PC-3 (cell line): ENCODE results near the gene AGXT. TPM values are rescaled to one million over a fixed set of nuclear protein-coding genes. Genes with fewer than 3 reads are reported as not detected.

Experiments used
- ATAC-seq: fragments of 200-7000 bp; cut with Tn5 transposase; 2 replicates; pipeline ENCODE4 v1.9.1; 2020; ENCODE audit warnings: mild to moderate bottlenecking, moderate library complexity
- BruUV-seq: library from RNA; stranded (reverse); fragments of 400-500 nt; replicated peaks from 2 replicates; lab custom pipeline; 2021; lab: Mats Ljungman, UMichigan
- CTCF ChIA-PET: fragments of 300-600 bp; sonication (Branson Sonifier 250); formaldehyde crosslinking; loops from one replicate; lab custom pipeline; 2022; ENCODE audit warnings: antibody characterized with exemption; lab: Charles Lee
- POLR2A ChIA-PET: fragments of 300-600 bp; sonication (Branson Sonifier 250); formaldehyde crosslinking; loops from one replicate; lab custom pipeline; 2022; ENCODE audit warnings: antibody characterized with exemption; ENCODE audit not compliant: unreplicated experiment; lab: Charles Lee
- DNase-seq: peaks from one replicate; pipeline ENCODE4 v3.0.0-alpha.2; 2015
- H2AFZ ChIP-seq: fragments of 300-600 bp; sonication (generic); 2 replicates; pipeline ENCODE4 v1.6.0; 2016; ENCODE audit warnings: antibody characterized with exemption, low read length
- H3F3A ChIP-seq: fragments of 300-600 bp; sonication (generic); one replicate; pipeline ENCODE4 v1.6.0; 2017; ENCODE audit warnings: antibody characterized with exemption, low read length, control low read depth, mild to moderate bottlenecking; ENCODE audit not compliant: unreplicated experiment
- H3K27ac ChIP-seq: fragments of 300-600 bp; sonication (generic); 2 replicates; pipeline ENCODE4 v1.5.1; 2016; ENCODE audit warnings: mild to moderate bottlenecking, low read length
- H3K27me3 ChIP-seq: fragments of 300-600 bp; sonication (generic); 2 replicates; pipeline ENCODE4 v1.6.1; 2016; ENCODE audit warnings: low read length, mixed read lengths
- H3K36me3 ChIP-seq: fragments of 300-600 bp; sonication (generic); 2 replicates; pipeline ENCODE4 v1.6.1; 2016; ENCODE audit warnings: low read depth, mixed run types, low read length, mixed read lengths
- H3K4me1 ChIP-seq: fragments of 300-600 bp; sonication (generic); 2 replicates; pipeline ENCODE4 v1.5.1; 2016; ENCODE audit warnings: low read length; ENCODE audit not compliant: insufficient read depth
- H3K4me2 ChIP-seq: fragments of 300-600 bp; sonication (generic); 2 replicates; pipeline ENCODE4 v1.6.0; 2016; ENCODE audit warnings: low read length
- H3K4me3 ChIP-seq: fragments of 300-600 bp; sonication (generic); 2 replicates; pipeline ENCODE4 v1.5.1; 2016; ENCODE audit warnings: mild to moderate bottlenecking, low read length, mixed read lengths
- H3K79me2 ChIP-seq: fragments of 300-600 bp; sonication (generic); 2 replicates; pipeline ENCODE4 v1.6.1; 2017; ENCODE audit warnings: low read length, mixed read lengths
- H3K9ac ChIP-seq: fragments of 300-600 bp; sonication (generic); 2 replicates; pipeline ENCODE4 v1.6.0; 2016; ENCODE audit warnings: mild to moderate bottlenecking, low read length
- H3K9me2 ChIP-seq: fragments of 300-600 bp; sonication (generic); replicated peaks from 2 replicates; pipeline ENCODE4 v1.6.1; 2016; ENCODE audit warnings: mixed run types, low read length, mixed read lengths
- H3K9me3 ChIP-seq: fragments of 300-600 bp; sonication (generic); 2 replicates; pipeline ENCODE4 v1.6.1; 2016; ENCODE audit warnings: low read length, mixed read lengths
- H4K20me1 ChIP-seq: fragments of 300-600 bp; sonication (generic); 2 replicates; pipeline ENCODE4 v1.6.1; 2016; ENCODE audit warnings: low read length, mixed read lengths
- EZH2 ChIP-seq: fragments of 300-600 bp; sonication (generic); IDR thresholded peaks from one replicate; pipeline ENCODE4 v1.6.1; 2017; ENCODE audit warnings: antibody characterized with exemption, mild to moderate bottlenecking, low read length; ENCODE audit not compliant: unreplicated experiment
- EZH2phosphoT487 ChIP-seq: fragments of 300-600 bp; sonication (generic); IDR thresholded peaks from 2 replicates; pipeline ENCODE4 v1.6.1; 2018; ENCODE audit warnings: mild to moderate bottlenecking, antibody characterized with exemption, low read length, borderline replicate concordance
- intact Hi-C: fragments of 100-400 bp; cut with micrococcal nuclease; formaldehyde crosslinking; loops from 2 replicates; pipeline ENCODE4 v1.9.0; 2023
- total RNA-seq: library from RNA; depleted of rRNA; stranded (reverse); fragments of >200 nt; gene quantifications from 2 replicates; pipeline ENCODE4 v1.2.3, GENCODE V29; 2014
- TF ChIP-seq, protein P1 (sequence below): fragments of 300-600 bp; sonication (generic); conservative IDR thresholded peaks from 2 replicates; pipeline ENCODE4 v1.5.1; 2017; ENCODE audit warnings: antibody characterized with exemption, low read depth, mild to moderate bottlenecking, low read length

Gene AGXT
- total RNA-seq, 1 experiment from 2014 or later, result not detected

- peaks cover 99% of the 10 kb centered on the region for H3K27me3 ChIP-seq
- no peak overlapping the region for H3K4me2 ChIP-seq
- H3F3A ChIP-seq, result no peaks in the 10 kb centered on the region
- H3K4me1 ChIP-seq, result no peaks in the 10 kb centered on the region
- no peaks in the 10 kb centered on the region for H3K79me2 ChIP-seq
- intact Hi-C loops, result no loop called here
- TF ChIP-seq EZH2 (no peak), EZH2phosphoT487 (no peak)
- TF ChIP-seq, protein P1, sequence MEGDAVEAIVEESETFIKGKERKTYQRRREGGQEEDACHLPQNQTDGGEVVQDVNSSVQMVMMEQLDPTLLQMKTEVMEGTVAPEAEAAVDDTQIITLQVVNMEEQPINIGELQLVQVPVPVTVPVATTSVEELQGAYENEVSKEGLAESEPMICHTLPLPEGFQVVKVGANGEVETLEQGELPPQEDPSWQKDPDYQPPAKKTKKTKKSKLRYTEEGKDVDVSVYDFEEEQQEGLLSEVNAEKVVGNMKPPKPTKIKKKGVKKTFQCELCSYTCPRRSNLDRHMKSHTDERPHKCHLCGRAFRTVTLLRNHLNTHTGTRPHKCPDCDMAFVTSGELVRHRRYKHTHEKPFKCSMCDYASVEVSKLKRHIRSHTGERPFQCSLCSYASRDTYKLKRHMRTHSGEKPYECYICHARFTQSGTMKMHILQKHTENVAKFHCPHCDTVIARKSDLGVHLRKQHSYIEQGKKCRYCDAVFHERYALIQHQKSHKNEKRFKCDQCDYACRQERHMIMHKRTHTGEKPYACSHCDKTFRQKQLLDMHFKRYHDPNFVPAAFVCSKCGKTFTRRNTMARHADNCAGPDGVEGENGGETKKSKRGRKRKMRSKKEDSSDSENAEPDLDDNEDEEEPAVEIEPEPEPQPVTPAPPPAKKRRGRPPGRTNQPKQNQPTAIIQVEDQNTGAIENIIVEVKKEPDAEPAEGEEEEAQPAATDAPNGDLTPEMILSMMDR, result no peak
- H3K36me3 ChIP-seq, result no peaks in the 10 kb centered on the region
- no peaks in the 10 kb centered on the region for H3K9me3 ChIP-seq
- H2AFZ ChIP-seq, result no peak overlapping the region
- H3K4me3 ChIP-seq, result no peak overlapping the region
- ChIA-PET POLR2A (no interaction called here), CTCF (no interaction called here)
- ATAC-seq (no peak), DNase-seq (no peak)
- BruUV-seq, result no TSS peak
- no peaks in the 10 kb centered on the region for H3K9me2 ChIP-seq
- no peak overlapping the region for H3K9ac ChIP-seq
- no peak overlapping the region for H3K27ac ChIP-seq
- no peaks in the 10 kb centered on the region for H4K20me1 ChIP-seq
These were observed 43.1 kb upstream of the AGXT start for GRCh38 chr2:240825476-240825875.

DNA sequence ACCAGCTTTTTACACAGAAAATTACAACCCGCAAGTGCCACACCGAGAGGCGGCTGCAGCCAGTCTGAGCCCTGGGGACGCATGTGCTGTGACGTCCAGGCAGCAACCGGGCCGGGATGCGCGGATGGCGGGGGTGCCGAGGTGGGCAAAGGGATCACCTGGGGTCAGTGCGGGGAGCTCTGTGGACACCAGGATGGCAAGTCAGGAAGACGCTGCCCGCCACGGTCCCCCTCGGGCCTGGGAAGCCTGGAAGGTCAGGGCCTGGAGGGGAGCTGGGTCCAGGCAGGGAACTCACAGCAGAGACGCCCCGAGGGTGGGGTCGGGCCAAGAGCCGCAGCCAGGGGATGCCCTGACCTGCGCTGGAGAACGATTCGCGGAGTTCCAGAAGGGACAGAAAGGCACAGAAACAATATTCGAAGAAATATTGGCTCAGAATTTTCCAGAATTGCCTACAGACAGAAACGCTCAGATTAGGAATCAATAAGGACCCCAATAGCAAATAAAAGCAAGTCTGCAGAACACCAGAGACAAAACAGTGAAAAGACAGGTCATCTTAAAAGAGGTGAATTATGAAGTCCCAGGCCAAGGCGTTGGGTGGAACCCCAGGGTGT lies 36.9 kb upstream of the AGXT start:
- H3K4me2 ChIP-seq, result peak overlapping the region; percentile 71
- intact Hi-C loops, result no loop called here
- no peaks in the 10 kb centered on the region for H3F3A ChIP-seq
- H3K9me3 ChIP-seq, result no peaks in the 10 kb centered on the region
- ChIA-PET CTCF (no interaction called here), POLR2A (no interaction called here)
- no peak overlapping the region for H3K9ac ChIP-seq
- DNase-seq (no peak), ATAC-seq (no peak)
- H3K27me3 ChIP-seq, result peaks cover 50% of the 10 kb centered on the region
- no peaks in the 10 kb centered on the region for H3K9me2 ChIP-seq
- H3K79me2 ChIP-seq, result no peaks in the 10 kb centered on the region
- TF ChIP-seq, protein P1, result no peak
- no peak for TF ChIP-seq EZH2phosphoT487
- no peak for TF ChIP-seq EZH2
- H3K4me1 ChIP-seq, result no peaks in the 10 kb centered on the region
- H3K4me3 ChIP-seq, result peak overlapping the region; percentile 38
- BruUV-seq, result no TSS peak
- peak overlapping the region; percentile 61 for H2AFZ ChIP-seq
- no peaks in the 10 kb centered on the region for H4K20me1 ChIP-seq
- no peak overlapping the region for H3K27ac ChIP-seq
- no peaks in the 10 kb centered on the region for H3K36me3 ChIP-seq

DNA sequence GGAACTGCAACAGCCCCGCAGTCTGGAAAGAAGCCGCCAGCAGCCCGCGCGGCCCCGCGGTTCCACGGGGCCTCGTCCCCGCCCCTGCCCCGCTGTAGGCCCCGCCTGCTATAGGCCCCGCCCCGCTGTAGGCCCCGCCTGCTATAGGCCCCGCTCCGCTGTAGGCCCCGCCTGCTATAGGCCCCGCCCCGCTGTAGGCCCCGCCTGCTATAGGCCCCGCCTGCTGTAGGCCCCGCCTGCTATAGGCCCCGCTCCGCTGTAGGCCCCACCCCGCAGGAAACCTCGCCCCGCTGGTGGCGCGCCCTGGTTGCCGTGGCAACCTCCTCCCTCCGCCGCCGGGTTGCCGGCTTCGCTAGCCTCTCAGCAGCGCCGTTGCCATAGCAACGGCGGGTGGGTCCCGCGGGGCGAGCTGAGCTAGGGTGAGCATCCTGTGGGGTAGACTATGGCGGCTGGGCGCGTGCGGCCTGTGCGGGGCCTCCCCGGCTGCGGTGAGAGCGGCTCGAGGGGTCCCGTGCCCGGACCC lies 36.4 kb upstream of the AGXT start:
- POLR2A ChIA-PET, result no interaction called here

More for the DNA sequence above, 36.4 kb upstream of the AGXT start:
- no peaks in the 10 kb centered on the region for H3K9me3 ChIP-seq
- peaks cover 50% of the 10 kb centered on the region for H3K27me3 ChIP-seq
- no peaks in the 10 kb centered on the region for H4K20me1 ChIP-seq
- peak overlapping the region; percentile 61 for H2AFZ ChIP-seq
- TF ChIP-seq EZH2phosphoT487, result no peak
- no peak for TF ChIP-seq EZH2
- TF ChIP-seq, protein P1, result no peak
- H3K4me2 ChIP-seq, result peak overlapping the region; percentile 71
- H3K27ac ChIP-seq, result no peak overlapping the region
- no peaks in the 10 kb centered on the region for H3K79me2 ChIP-seq
- CTCF ChIA-PET, result no interaction called here
- intact Hi-C loops, result no loop called here
- no peaks in the 10 kb centered on the region for H3K4me1 ChIP-seq
- H3K9me2 ChIP-seq, result no peaks in the 10 kb centered on the region
- H3K36me3 ChIP-seq, result no peaks in the 10 kb centered on the region
- DNase-seq (peak; percentile 71), ATAC-seq (peak; percentile 80)
- H3F3A ChIP-seq, result no peaks in the 10 kb centered on the region
- H3K4me3 ChIP-seq, result peak overlapping the region; percentile 38
- BruUV-seq, result no TSS peak
- H3K9ac ChIP-seq, result no peak overlapping the region
